GM23248 (cell line): ENCODE results near the gene UFSP2.

Experiments
- EZH2 ChIP-seq: fragments of 200-600 bp; sonication (generic); IDR thresholded peaks from 2 replicates; pipeline ENCODE4 v1.6.1; 2018; ENCODE audit warnings: antibody characterized with exemption, mild to moderate bottlenecking; ENCODE audit not compliant: insufficient read depth, poor library complexity, severe bottlenecking
- EZH2phosphoT487 ChIP-seq: fragments of 200-600 bp; sonication (generic); IDR thresholded peaks from 2 replicates; pipeline ENCODE4 v1.6.1; 2018; ENCODE audit warnings: antibody characterized with exemption, moderate library complexity, mild to moderate bottlenecking, low read depth; ENCODE audit not compliant: insufficient read depth

GRCh38 chr4:185352741-185353140 lies 73.0 kb downstream of the UFSP2 start:
- TF ChIP-seq EZH2: no peak
- no peak for TF ChIP-seq EZH2phosphoT487
